Heart right ventricle (tissue), 16 donors: ENCODE measurements around the gene FARP1. TPM values are rescaled to one million over a fixed set of nuclear protein-coding genes. Genes with fewer than 3 reads are reported as not detected.

Experiments
- ATAC-seq, 8 donors: fragments of 200-7000 bp; cut with Tn5 transposase; one replicate each; pipeline ENCODE4 v1.9.1; 2020; ENCODE audit warnings: mild to moderate bottlenecking in 8 of 8, moderate library complexity in 8 of 8, moderate number of reproducible peaks in 1 of 8
- DNase-seq, 2 donors: peaks; one replicate each; pipeline ENCODE4 v3.0.0-alpha.2; 2020
- H3K27ac ChIP-seq, 10 donors: fragments of 200-600 bp; sonication (generic) in 2 of 10; one replicate each; pipeline versions ENCODE4 v1.5.0 to v1.8.0; 2020 to 2022; ENCODE audit warnings: mild to moderate bottlenecking in 3 of 10
- H3K27me3 ChIP-seq, 7 donors: fragments of 200-600 bp; one replicate each; pipeline ENCODE4 v1.8.0; 2021 to 2022; ENCODE audit warnings: mild to moderate bottlenecking in 2 of 7
- H3K36me3 ChIP-seq, 9 donors: fragments of 200-600 bp; sonication (generic) in 1 of 9; one replicate each; pipeline versions ENCODE4 v1.5.0 to v1.8.0; 2020 to 2022; ENCODE audit warnings: mild to moderate bottlenecking in 2 of 9
- H3K4me1 ChIP-seq, 9 donors: fragments of 200-600 bp; sonication (generic) in 1 of 9; one replicate each; pipeline versions ENCODE4 v1.5.0 to v1.8.0; 2020 to 2022; ENCODE audit warnings: mild to moderate bottlenecking in 4 of 9
- H3K4me3 ChIP-seq, 10 donors: fragments of 200-600 bp; sonication (generic) in 2 of 10; one replicate each; pipeline versions ENCODE4 v1.5.0 to v1.8.0; 2020 to 2022; ENCODE audit warnings: mild to moderate bottlenecking in 7 of 10, moderate library complexity in 2 of 10
- H3K9me3 ChIP-seq, 11 donors: fragments of 200-600 bp in 10 of 11; sonication (generic) in 2 of 11; one replicate each; pipeline versions ENCODE4 v1.5.0 to v1.8.0; 2013 to 2022; ENCODE audit warnings: mild to moderate bottlenecking in 2 of 11, control low read depth in 1 of 11, moderate library complexity in 1 of 11
- CTCF ChIP-seq, 9 donors: fragments of 200-600 bp; sonication (generic) in 2 of 9; IDR thresholded peaks; one replicate each; pipeline versions ENCODE4 v1.5.0 to v1.8.0; 2021 to 2022; ENCODE audit warnings: antibody characterized with exemption in 9 of 9, mild to moderate bottlenecking in 5 of 9, moderate library complexity in 1 of 9
- WGBS, 2 donors: extraction: QIAGEN DNeasy Blood & Tissue Kit; methylation state at CpG; one replicate each; pipeline ENCODE4 v1.1.7; 2013; ENCODE audit warnings: inconsistent platforms in 1 of 2; 5-methylcytosine and 5-hydroxymethylcytosine counted together
- intact Hi-C, 10 donors: fragments of 100-400 bp; cut with DNase I; formaldehyde crosslinking; loops; one replicate each; pipeline versions ENCODE4 v1.11.1 to v1.14.2; 2022
- polyA plus RNA-seq, 2 donors: library from polyadenylated mRNA; stranded (reverse); fragments of 200-250 nt; gene quantifications; one replicate each; pipeline ENCODE4 v1.2.3, GENCODE V29; 2013
- total RNA-seq, 10 donors: library from RNA; stranded (reverse); fragmentation: NEBNext Ultra II Directional in 3 of 10; extraction: Animal tissue kit (Norgen Biotek cat#: 25700) in 3 of 10; gene quantifications; one replicate each; pipeline versions ENCODE4 v1.2.1 to v1.2.4, GENCODE V29; 2021 to 2023
- donor health status: Arrhythmogenic right ventricular cardiomyopathy.
- donor health status: ischemic (EF 13 %, LVEDD 7.1; RV severe dilation, severe dysfunction).
- donor health status: healthy with polysubstance abuse.
- donor health status: DM: no; HTN: yes; CAD: no.
- donor health status: DM: no; HTN: no; CAD: no.
- donor health status: ischemic (EF 25% LVEDD 6.9; RV normal size, moderate dysfunction).
- donor health status: ischemic (EF 25% LVEDD 5.7; RV mildly dilated, moderate dysfunction).
- donor health status: healthy.
- donor health status: DM: yes; HTN: yes; CAD: no.
- donor health status: Ischemic cardiomyopathy.
- donor health status: ischemic (EF 35%, LVEDD 5.7; RV mildly dilated, moderate dysfunction).
- donor health status: nonischemic (EF 11% LVEDD 7.7; RV severe dilation, severe dysfunction).
- donor health status: DM: yes; HTN: yes; CAD: no.
- donor health status: PGD.
- donor health status: ischemic (EF 29% LVEDD 5.4; RV normal size, mild dysfunction).
- donor health status: nonischemic (EF 23%, LVEDD 6.1; RV moderate dilation, normal function).

Gene FARP1
- total and polyA plus RNA-seq, 12 donors: 6.9 to 72.9 (median 17.1) TPM

GRCh38 chr13:98110749-98111148, 32.1 kb upstream of the FARP1 start:
- WGBS, 2 donors: 91 to 96% methylated on average over 5 of the region's 5 CpGs
- Histone ChIP-seq H3K36me3 (no peaks in the 10 kb centered on the region), H3K4me1 (peaks cover 0 to 3% (median 0%) of the 10 kb centered on the region in 9 donors), H3K4me3 (no peak overlapping the region), H3K27ac (no peak overlapping the region), H3K27me3 (no peaks in the 10 kb centered on the region), H3K9me3 (peaks cover 0 to 2% (median 0%) of the 10 kb centered on the region in 11 donors)
- intact Hi-C loops: no loop called here
- no peak for DNase-seq
- no peak for TF ChIP-seq CTCF (IDR thresholded peaks at IDR 0.05)
- no peak for ATAC-seq

- intact Hi-C loops: no loop called here
These were observed 31.5 kb upstream of the FARP1 start for GRCh38 chr13:98111168-98112098.

GRCh38 chr13:98112456-98112855, 30.4 kb upstream of the FARP1 start:
- no peak overlapping the region for H3K4me3 ChIP-seq
- 95 to 96% methylated on average over 3 of the region's 3 CpGs for WGBS, 2 donors
- H3K4me1 ChIP-seq: no peaks in the 10 kb centered on the region
- no peaks in the 10 kb centered on the region for H3K27me3 ChIP-seq
- intact Hi-C loops: no loop called here
- ATAC-seq (no peak), DNase-seq (no peak)
- H3K9me3 ChIP-seq: peaks cover 0 to 8% (median 0%) of the 10 kb centered on the region in 11 donors
- no peak for TF ChIP-seq CTCF (IDR thresholded peaks at IDR 0.05)
- no peak overlapping the region for H3K27ac ChIP-seq
- H3K36me3 ChIP-seq: no peaks in the 10 kb centered on the region

More at GRCh38 chr13:98111168-98112098, 31.5 kb upstream of the FARP1 start:
- Histone ChIP-seq H3K9me3 (peaks cover 0 to 7% (median 0%) of the 10 kb centered on the region in 11 donors), H3K4me3 (no peak overlapping the region), H3K27me3 (no peaks in the 10 kb centered on the region), H3K27ac (no peak overlapping the region), H3K36me3 (no peaks in the 10 kb centered on the region), H3K4me1 (no peaks in the 10 kb centered on the region)
- no peak for TF ChIP-seq CTCF (IDR thresholded peaks at IDR 0.05)
- 89 to 94% methylated on average over 10 of the region's 10 CpGs for WGBS, 2 donors
- ATAC-seq (no peak), DNase-seq (no peak)

- H3K36me3 ChIP-seq: no peaks in the 10 kb centered on the region
- DNase-seq (no peak), ATAC-seq (no peak)
- H3K4me1 ChIP-seq: no peaks in the 10 kb centered on the region
- H3K27me3 ChIP-seq: no peaks in the 10 kb centered on the region
- H3K27ac ChIP-seq: no peak overlapping the region
- intact Hi-C loops: no loop called here
- no peak for TF ChIP-seq CTCF (IDR thresholded peaks at IDR 0.05)
- peaks cover 0 to 16% (median 0%) of the 10 kb centered on the region in 11 donors for H3K9me3 ChIP-seq
- H3K4me3 ChIP-seq: no peak overlapping the region
These were observed 24.0 kb upstream of the FARP1 start for GRCh38 chr13:98118865-98119264.
